T-helper 2 cell treated with Interferon-gamma antibody and Interleukin-4, amounts not matched to agents 5 μg/mL and 100 μg/mL, for 36 hours (primary cell): ENCODE measurements around the gene RTN4RL2.
"Not testable (repeated sequence)": the region's sequence is repeated elsewhere in the genome, so short reads cannot be mapped to it uniquely, and the experiment has no call there.

Experiments used
- DNase-seq: peaks from one replicate; pipeline ENCODE4 v3.0.0; 2021; ENCODE audit warnings: low spot score
- H3K27ac Mint-ChIP-seq: one replicate; pipeline ENCODE4 v1.8.0; 2021; ENCODE audit warnings: mild to moderate bottlenecking, mixed read lengths
- H3K27me3 Mint-ChIP-seq: one replicate; pipeline ENCODE4 v1.8.0; 2021; ENCODE audit warnings: low read depth, mixed read lengths
- H3K36me3 Mint-ChIP-seq: one replicate; pipeline ENCODE4 v1.8.0; 2021; ENCODE audit warnings: low read depth, mixed read lengths
- H3K4me1 Mint-ChIP-seq: one replicate; pipeline ENCODE4 v1.8.0; 2021; ENCODE audit warnings: low read depth, mixed read lengths
- H3K4me3 Mint-ChIP-seq: one replicate; pipeline ENCODE4 v1.8.0; 2022; ENCODE audit warnings: mild to moderate bottlenecking, moderate library complexity, mixed read lengths
- H3K9me3 Mint-ChIP-seq: one replicate; pipeline ENCODE4 v1.8.0; 2021; ENCODE audit warnings: mixed read lengths

Gene RTN4RL2

GRCh38 chr11:57444362-57445121, 15.8 kb upstream of the RTN4RL2 start:
- no peaks in the 10 kb centered on the region for H3K9me3 Mint-ChIP-seq
- no peaks in the 10 kb centered on the region for H3K36me3 Mint-ChIP-seq
- no peak overlapping the region for H3K4me3 Mint-ChIP-seq
- H3K27ac Mint-ChIP-seq = no peak overlapping the region
- peaks cover 8% of the 10 kb centered on the region for H3K27me3 Mint-ChIP-seq
- DNase-seq = no peak
- no peaks in the 10 kb centered on the region for H3K4me1 Mint-ChIP-seq

DNA sequence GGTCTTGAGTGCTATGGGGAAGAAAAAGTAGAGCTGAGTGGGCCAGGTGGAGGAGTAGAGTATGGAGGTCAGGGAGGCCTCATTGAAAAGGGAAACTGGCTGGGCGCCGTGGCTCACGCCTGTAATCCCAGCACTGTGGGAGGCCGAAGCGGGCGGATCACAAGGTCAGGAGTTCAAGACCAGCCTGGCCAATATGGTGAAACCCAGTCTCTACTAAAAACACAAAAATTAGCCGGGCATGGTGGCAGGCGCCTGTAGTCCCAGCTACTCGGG, 15.3 kb upstream of the RTN4RL2 start:
- not testable (repeated sequence) for H3K27ac Mint-ChIP-seq, H3K4me3 Mint-ChIP-seq, H3K9me3 Mint-ChIP-seq, DNase-seq, H3K36me3 Mint-ChIP-seq, H3K4me1 Mint-ChIP-seq
- H3K27me3 Mint-ChIP-seq = peaks cover 13% of the 10 kb centered on the region

DNA sequence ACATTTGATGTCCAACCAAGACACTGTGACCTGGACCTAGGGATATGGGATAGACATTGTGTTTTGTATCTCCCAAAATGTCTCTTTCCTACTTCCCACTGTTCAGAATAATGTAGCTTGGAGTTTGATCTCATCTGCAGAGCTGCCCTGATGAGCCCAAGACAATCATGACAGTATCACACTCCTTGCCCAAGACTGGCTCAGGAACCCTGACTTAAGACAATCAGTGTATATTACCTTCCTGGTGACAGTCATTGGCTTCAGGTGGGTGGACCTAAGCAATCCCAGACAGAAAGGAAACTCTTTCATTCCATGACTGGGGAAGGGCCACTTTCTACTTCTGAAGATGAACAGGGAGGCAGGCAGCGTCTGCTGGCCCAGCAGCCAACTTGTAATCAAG, 14.3 kb upstream of the RTN4RL2 start:
- DNase-seq = no peak
- no peak overlapping the region for H3K4me3 Mint-ChIP-seq
- H3K27me3 Mint-ChIP-seq = peaks cover 19% of the 10 kb centered on the region
- H3K36me3 Mint-ChIP-seq = no peaks in the 10 kb centered on the region
- H3K9me3 Mint-ChIP-seq = no peaks in the 10 kb centered on the region
- H3K27ac Mint-ChIP-seq = no peak overlapping the region
- no peaks in the 10 kb centered on the region for H3K4me1 Mint-ChIP-seq

DNA sequence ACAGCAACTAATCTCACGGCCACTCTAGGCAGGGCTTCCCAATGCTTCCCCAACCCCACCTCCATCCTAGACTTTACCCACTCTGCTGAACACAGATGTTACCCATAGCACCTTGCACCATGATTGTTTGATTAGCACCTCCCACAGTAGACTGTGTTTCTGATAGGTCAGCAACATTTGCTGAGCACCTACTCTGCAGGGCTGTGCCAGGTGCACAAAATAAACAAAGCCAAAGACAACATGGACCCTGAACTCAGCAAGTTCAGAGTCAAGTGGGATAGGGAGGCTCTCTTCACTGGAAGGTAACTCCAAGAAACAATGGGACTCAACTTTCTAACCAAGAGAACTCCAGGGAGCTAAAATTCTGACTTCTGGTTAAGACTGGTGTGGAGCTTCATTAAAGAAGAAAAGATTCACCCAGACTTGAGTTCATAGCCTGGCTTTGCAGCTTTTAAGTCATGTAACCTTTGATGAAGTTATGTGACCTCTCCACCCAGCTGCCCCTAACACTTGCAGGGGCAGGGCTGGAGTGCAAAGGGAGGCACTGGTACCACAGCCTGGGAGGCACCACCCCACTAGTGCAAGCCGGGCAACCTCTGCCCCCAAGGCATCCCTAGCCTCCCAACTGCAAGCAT, 6.7 kb upstream of the RTN4RL2 start:
- no peaks in the 10 kb centered on the region for H3K36me3 Mint-ChIP-seq
- no peak for DNase-seq
- H3K27me3 Mint-ChIP-seq = peaks cover 34% of the 10 kb centered on the region
- no peak overlapping the region for H3K27ac Mint-ChIP-seq
- no peaks in the 10 kb centered on the region for H3K9me3 Mint-ChIP-seq
- no peak overlapping the region for H3K4me3 Mint-ChIP-seq
- H3K4me1 Mint-ChIP-seq = peaks cover 9% of the 10 kb centered on the region

GRCh38 chr11:57456960-57457642, 3.2 kb upstream of the RTN4RL2 start:
- peak; percentile 69 for DNase-seq
- peaks cover 41% of the 10 kb centered on the region for H3K27me3 Mint-ChIP-seq
- no peaks in the 10 kb centered on the region for H3K9me3 Mint-ChIP-seq
- H3K27ac Mint-ChIP-seq = no peak overlapping the region
- peaks cover 19% of the 10 kb centered on the region for H3K4me1 Mint-ChIP-seq
- no peaks in the 10 kb centered on the region for H3K36me3 Mint-ChIP-seq
- H3K4me3 Mint-ChIP-seq = peak overlapping the region; percentile 63

- H3K4me1 Mint-ChIP-seq = peaks cover 19% of the 10 kb centered on the region
- peak overlapping the region; percentile 63 for H3K4me3 Mint-ChIP-seq
- DNase-seq = no peak
- H3K9me3 Mint-ChIP-seq = no peaks in the 10 kb centered on the region
- H3K27me3 Mint-ChIP-seq = peaks cover 40% of the 10 kb centered on the region
- H3K27ac Mint-ChIP-seq = no peak overlapping the region
- H3K36me3 Mint-ChIP-seq = no peaks in the 10 kb centered on the region
Observed at GRCh38 chr11:57457643-57458023, 2.7 kb upstream of the RTN4RL2 start.

DNA sequence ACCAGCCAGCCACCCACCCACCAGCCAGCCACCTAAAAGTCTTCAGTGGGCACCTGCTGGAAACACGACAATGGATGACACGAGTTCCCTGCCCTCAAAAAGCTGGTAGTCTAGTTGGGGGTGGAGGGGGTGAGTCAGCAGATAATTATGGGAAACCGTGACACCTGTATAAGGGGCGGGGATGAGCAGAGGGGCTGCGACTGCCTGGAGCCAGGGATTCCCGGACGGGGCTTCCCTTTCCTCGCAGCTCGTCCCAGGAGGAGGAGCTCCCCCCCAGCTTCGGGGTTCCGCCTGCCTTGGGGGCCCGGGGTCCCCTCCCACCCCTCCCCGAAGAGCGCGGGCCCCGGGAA, 2.3 kb upstream of the RTN4RL2 start:
- peak overlapping the region; percentile 63 for H3K4me3 Mint-ChIP-seq
- no peaks in the 10 kb centered on the region for H3K36me3 Mint-ChIP-seq
- no peaks in the 10 kb centered on the region for H3K9me3 Mint-ChIP-seq
- H3K27ac Mint-ChIP-seq = no peak overlapping the region
- peaks cover 19% of the 10 kb centered on the region for H3K4me1 Mint-ChIP-seq
- H3K27me3 Mint-ChIP-seq = peaks cover 43% of the 10 kb centered on the region
- peak; percentile 10 for DNase-seq

DNA sequence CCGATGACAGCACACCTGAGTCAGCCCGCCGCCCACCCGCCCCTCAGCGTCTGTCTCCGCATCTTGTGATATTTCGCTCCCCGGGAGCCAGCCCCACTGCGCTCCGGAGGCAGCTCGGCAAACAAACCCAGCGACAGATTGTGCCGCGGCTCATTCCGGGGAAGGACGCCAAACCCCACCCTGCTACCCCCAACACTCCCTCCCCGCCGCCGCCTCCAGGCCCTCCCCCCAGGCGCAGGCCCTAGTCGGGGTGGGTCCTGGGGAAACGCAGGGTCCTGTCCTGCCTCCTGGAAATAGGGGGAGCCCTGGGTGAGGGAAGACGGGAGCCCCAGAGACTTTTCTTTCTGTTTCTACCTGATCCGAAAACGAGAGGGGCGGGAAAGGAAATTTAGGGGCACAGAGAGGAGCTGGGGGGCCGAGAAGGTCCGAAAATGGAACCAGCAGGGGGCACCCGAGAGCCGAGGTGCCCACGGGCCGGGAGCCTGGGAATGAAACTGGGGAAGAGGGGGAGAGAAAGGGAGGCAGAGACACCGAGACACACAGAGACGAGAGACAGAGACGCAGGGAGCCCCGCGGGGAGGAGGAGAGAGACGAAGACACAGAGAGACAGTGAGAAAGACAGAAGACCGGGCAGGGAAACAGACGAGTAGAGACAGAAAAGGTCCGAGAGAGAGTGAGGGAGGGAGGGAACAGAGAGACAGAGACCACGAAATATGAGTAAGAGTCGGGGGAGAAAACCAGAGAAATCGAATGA, 1.7 kb upstream of the RTN4RL2 start:
- Mint-ChIP-seq H3K27me3 (peaks cover 47% of the 10 kb centered on the region), H3K27ac (no peak overlapping the region)
- DNase-seq = peak; percentile 18

GRCh38 chr11:57459164-57460021, 935 bp upstream of the RTN4RL2 start:
- H3K4me3 Mint-ChIP-seq = peak overlapping the region; percentile 87
- DNase-seq = no peak
- no peak overlapping the region for H3K27ac Mint-ChIP-seq
- H3K36me3 Mint-ChIP-seq = no peaks in the 10 kb centered on the region
- H3K27me3 Mint-ChIP-seq = peaks cover 50% of the 10 kb centered on the region
- no peaks in the 10 kb centered on the region for H3K9me3 Mint-ChIP-seq
- peaks cover 19% of the 10 kb centered on the region for H3K4me1 Mint-ChIP-seq

More for the DNA sequence above, 1.7 kb upstream of the RTN4RL2 start:
- no peaks in the 10 kb centered on the region for H3K9me3 Mint-ChIP-seq
- H3K36me3 Mint-ChIP-seq = no peaks in the 10 kb centered on the region
- peaks cover 19% of the 10 kb centered on the region for H3K4me1 Mint-ChIP-seq
- peak overlapping the region; percentile 87 for H3K4me3 Mint-ChIP-seq

DNA sequence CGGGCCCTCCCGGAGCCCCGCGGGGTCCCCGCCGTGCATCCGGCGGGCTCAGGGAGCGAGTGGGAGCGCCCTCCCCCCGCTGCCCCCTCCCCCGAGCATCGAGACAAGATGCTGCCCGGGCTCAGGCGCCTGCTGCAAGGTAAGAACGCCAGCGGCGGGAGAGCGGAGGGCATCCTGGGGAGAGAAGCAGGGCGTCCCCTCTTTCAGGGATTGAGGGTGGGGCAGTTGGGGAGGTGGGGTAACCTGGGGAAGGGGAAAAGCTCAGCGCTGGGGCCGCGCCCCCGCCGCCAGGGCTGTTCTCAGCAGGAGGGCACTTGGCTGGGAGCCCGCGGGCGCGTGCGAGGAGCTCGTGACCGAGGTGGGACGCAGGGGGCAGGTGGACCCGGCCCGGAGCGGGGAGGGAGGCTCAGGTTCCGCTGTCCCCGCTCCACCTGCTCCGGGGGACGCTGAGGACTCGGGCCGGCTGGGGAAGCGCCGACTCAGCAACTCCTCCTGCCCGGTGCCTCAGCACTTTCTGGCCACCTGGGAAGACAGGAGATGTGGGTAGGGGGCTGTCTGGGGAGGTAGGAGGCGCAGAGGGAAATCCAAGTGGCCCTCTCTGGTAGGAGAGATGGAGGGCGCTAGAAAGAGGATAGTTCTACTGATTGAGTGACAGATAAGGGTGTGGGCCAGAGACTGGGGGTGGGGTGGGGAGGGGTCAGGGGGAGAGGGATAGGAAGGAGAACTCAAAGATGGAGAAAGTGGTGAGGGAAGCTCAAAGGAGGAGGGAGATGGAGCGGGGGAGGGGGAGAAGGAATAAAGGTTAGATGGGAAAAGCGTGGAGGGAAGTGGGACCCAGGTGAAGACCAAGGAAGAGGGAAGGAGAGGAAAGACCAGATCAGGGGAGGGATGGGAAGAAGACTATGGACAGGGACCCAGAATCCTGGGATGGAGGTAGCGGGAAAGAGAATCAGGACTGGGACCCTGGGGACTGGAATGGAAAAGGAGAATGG, 726 bp downstream of the RTN4RL2 start:
- Mint-ChIP-seq H3K9me3 (no peaks in the 10 kb centered on the region), H3K4me1 (peaks cover 19% of the 10 kb centered on the region), H3K27me3 (peaks cover 50% of the 10 kb centered on the region), H3K4me3 (peak overlapping the region; percentile 62), H3K27ac (no peak overlapping the region), H3K36me3 (no peaks in the 10 kb centered on the region)
- no peak for DNase-seq

GRCh38 chr11:57461841-57462489, 1.6 kb downstream of the RTN4RL2 start:
- Mint-ChIP-seq H3K4me1 (peaks cover 18% of the 10 kb centered on the region), H3K27me3 (peaks cover 49% of the 10 kb centered on the region), H3K9me3 (no peaks in the 10 kb centered on the region), H3K27ac (no peak overlapping the region), H3K4me3 (peak overlapping the region; percentile 62), H3K36me3 (no peaks in the 10 kb centered on the region)
- no peak for DNase-seq

DNA sequence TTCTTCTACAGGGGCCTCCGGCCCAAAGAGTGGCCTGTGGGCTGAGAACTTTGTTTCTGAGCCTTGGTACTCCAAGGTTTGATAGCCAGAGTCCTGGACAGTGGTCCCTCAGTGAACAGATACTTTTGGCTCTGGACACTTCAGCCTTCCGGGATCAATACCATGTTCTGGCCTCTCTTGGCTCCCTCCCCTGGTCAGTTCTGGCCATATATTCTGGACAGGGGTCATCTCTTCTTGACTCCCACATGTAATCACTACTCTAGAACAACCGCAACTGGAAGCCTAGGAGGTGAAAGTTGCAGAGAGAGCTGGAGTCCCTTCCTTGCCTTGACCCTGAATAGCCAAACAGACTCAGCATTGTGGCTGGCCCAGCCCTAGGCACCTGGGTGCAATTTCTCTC, 2.3 kb downstream of the RTN4RL2 start:
- H3K4me3 Mint-ChIP-seq = no peak overlapping the region
- peaks cover 44% of the 10 kb centered on the region for H3K27me3 Mint-ChIP-seq
- H3K36me3 Mint-ChIP-seq = no peaks in the 10 kb centered on the region

More for the DNA sequence above, 2.3 kb downstream of the RTN4RL2 start:
- H3K9me3 Mint-ChIP-seq = no peaks in the 10 kb centered on the region
- peaks cover 14% of the 10 kb centered on the region for H3K4me1 Mint-ChIP-seq
- no peak for DNase-seq
- no peak overlapping the region for H3K27ac Mint-ChIP-seq
